CD14-positive monocyte (primary cell): ENCODE measurements around the gene MLLT1. TPM values are rescaled to one million over a fixed set of nuclear protein-coding genes. Genes with fewer than 3 reads are reported as not detected.

Experiments used
- DNase-seq, 3 donors: peaks; one replicate each; pipeline ENCODE4 v3.0.0-alpha.2; 2011 to 2022
- H2AFZ ChIP-seq: 2 replicates; pipeline ENCODE4 v1.6.0; 2012; ENCODE audit warnings: mild to moderate bottlenecking, low read depth, low read length, inconsistent platforms; ENCODE audit not compliant: insufficient read depth, poor library complexity, severe bottlenecking
- H3K27ac ChIP-seq, 2 donors: 1 replicate in 1 of 2; 2 replicates in 1 of 2; pipeline ENCODE4 v1.5.1; 2012 to 2013; ENCODE audit warnings: low read length in 2 of 2, control low read depth in 1 of 2, inconsistent platforms in 1 of 2, low read depth in 1 of 2, mild to moderate bottlenecking in 1 of 2
- H3K27me3 ChIP-seq, 2 donors: one replicate each; pipeline versions ENCODE4 v1.6.0 to v1.6.1; 2011 to 2013; ENCODE audit warnings: low read length in 2 of 2; ENCODE audit not compliant: control insufficient read depth in 2 of 2, insufficient read depth in 2 of 2
- H3K36me3 ChIP-seq, 2 donors: replicated peaks in 1 of 2; 1 replicate in 1 of 2; 2 replicates in 1 of 2; pipeline versions ENCODE4 v1.5.1 to v1.6.1; 2012 to 2013; ENCODE audit warnings: low read length in 2 of 2, control low read depth in 1 of 2, inconsistent platforms in 1 of 2, mild to moderate bottlenecking in 1 of 2; ENCODE audit not compliant: insufficient read depth in 2 of 2, control insufficient read depth in 1 of 2
- H3K4me1 ChIP-seq, 2 donors: 1 replicate in 1 of 2; 2 replicates in 1 of 2; pipeline versions ENCODE4 v1.5.1 to v1.6.1; 2012 to 2013; ENCODE audit warnings: low read length in 2 of 2, control low read depth in 1 of 2, inconsistent platforms in 1 of 2, mild to moderate bottlenecking in 1 of 2, moderate library complexity in 1 of 2; ENCODE audit not compliant: insufficient read depth in 2 of 2, control insufficient read depth in 1 of 2
- H3K4me2 ChIP-seq: replicated peaks from 2 replicates; pipeline ENCODE3; 2012; ENCODE audit warnings: low read length, moderate library complexity, mild to moderate bottlenecking; ENCODE audit not compliant: poor library complexity, severe bottlenecking; ENCODE audit errors: extremely low read depth
- H3K4me3 ChIP-seq, 3 experiments: fragments of 200-600 bp in 1 of 3; sonication (generic) in 1 of 3; replicated peaks in 1 of 3; 1 replicate in 2 of 3; 2 replicates in 1 of 3; pipeline ENCODE4 v1.5.1; 2011 to 2013; ENCODE audit warnings: low read length in 3 of 3, mild to moderate bottlenecking in 3 of 3, control low read depth in 2 of 3, low read depth in 2 of 3, inconsistent platforms in 1 of 3, moderate library complexity in 1 of 3
- H3K79me2 ChIP-seq: 2 replicates; pipeline ENCODE4 v1.6.0; 2012; ENCODE audit warnings: mild to moderate bottlenecking, control low read depth, inconsistent platforms, low read length, moderate library complexity; ENCODE audit not compliant: insufficient read depth
- H3K9ac ChIP-seq: 2 replicates; pipeline ENCODE4 v1.6.0; 2017; ENCODE audit warnings: low read length, mild to moderate bottlenecking; ENCODE audit not compliant: insufficient read depth, poor library complexity, severe bottlenecking
- H3K9me3 ChIP-seq, 2 donors: replicated peaks in 1 of 2; 1 replicate in 1 of 2; 2 replicates in 1 of 2; pipeline versions ENCODE4 v1.5.1 to v1.6.1; 2012 to 2013; ENCODE audit warnings: low read length in 2 of 2, control low read depth in 1 of 2; ENCODE audit not compliant: control insufficient read depth in 1 of 2, insufficient read depth in 1 of 2
- H4K20me1 ChIP-seq: 2 replicates; pipeline ENCODE4 v1.6.0; 2012; ENCODE audit warnings: mild to moderate bottlenecking, low read length, control low read depth, moderate library complexity; ENCODE audit not compliant: insufficient read depth
- H3K27ac Mint-ChIP-seq, 7 donors: one replicate each; pipeline ENCODE4 v1.8.0; 2020; ENCODE audit warnings: mild to moderate bottlenecking in 7 of 7, mixed read lengths in 7 of 7, moderate library complexity in 6 of 7, inconsistent platforms in 2 of 7
- H3K27me3 Mint-ChIP-seq, 3 donors: one replicate each; pipeline ENCODE4 v1.8.0; 2021 to 2022; ENCODE audit warnings: low read depth in 3 of 3, mild to moderate bottlenecking in 3 of 3, mixed read lengths in 3 of 3, moderate library complexity in 3 of 3, inconsistent platforms in 1 of 3
- H3K36me3 Mint-ChIP-seq, 2 donors: one replicate each; pipeline ENCODE4 v1.8.0; 2020; ENCODE audit warnings: mixed read lengths in 2 of 2, inconsistent platforms in 1 of 2, mild to moderate bottlenecking in 1 of 2
- H3K4me1 Mint-ChIP-seq: one replicate; pipeline ENCODE4 v1.8.0; 2020; ENCODE audit warnings: mild to moderate bottlenecking, mixed read lengths
- H3K4me3 Mint-ChIP-seq, 2 donors: one replicate each; pipeline ENCODE4 v1.8.0; 2020; ENCODE audit warnings: mild to moderate bottlenecking in 2 of 2, mixed read lengths in 2 of 2, moderate library complexity in 1 of 2
- H3K9me3 Mint-ChIP-seq, 7 donors: one replicate each; pipeline ENCODE4 v1.8.0; 2020 to 2022; ENCODE audit warnings: mixed read lengths in 7 of 7, mild to moderate bottlenecking in 6 of 7, moderate library complexity in 6 of 7, inconsistent platforms in 2 of 7
- WGBS: methylation state at CpG from one replicate; pipeline ENCODE4 v1.1.5; 2013; ENCODE audit warnings: missing lambda C conversion rate; ENCODE audit not compliant: insufficient coverage; 5-methylcytosine and 5-hydroxymethylcytosine counted together
- intact Hi-C, 2 donors: fragments of 100-400 bp; cut with micrococcal nuclease; formaldehyde crosslinking; loops; one replicate each; pipeline versions ENCODE4 v1.15.0 to v1.15.1; 2023
- polyA plus RNA-seq, 3 donors: library from polyadenylated mRNA; depleted of rRNA in 1 of 3; unstranded in 2 of 3; stranded (reverse) in 1 of 3; fragments of 300-500 nt in 2 of 3; fragments of >200 nt in 1 of 3; fragmentation: Illumina TruSeq in 2 of 3; gene quantifications; 1 replicate in 2 of 3; 2 replicates in 1 of 3; pipeline ENCODE4 v1.2.3, GENCODE V29; 2012 to 2021
- TF ChIP-seq, protein P1 (sequence below): fragments of 200-600 bp; IDR thresholded peaks from one replicate; pipeline ENCODE4 v1.8.0; 2022; ENCODE audit warnings: antibody characterized with exemption, mild to moderate bottlenecking

MLLT1 gene
- polyA plus RNA-seq, 3 donors, result 0.65 to 17.3 (median 0.99) TPM

DNA sequence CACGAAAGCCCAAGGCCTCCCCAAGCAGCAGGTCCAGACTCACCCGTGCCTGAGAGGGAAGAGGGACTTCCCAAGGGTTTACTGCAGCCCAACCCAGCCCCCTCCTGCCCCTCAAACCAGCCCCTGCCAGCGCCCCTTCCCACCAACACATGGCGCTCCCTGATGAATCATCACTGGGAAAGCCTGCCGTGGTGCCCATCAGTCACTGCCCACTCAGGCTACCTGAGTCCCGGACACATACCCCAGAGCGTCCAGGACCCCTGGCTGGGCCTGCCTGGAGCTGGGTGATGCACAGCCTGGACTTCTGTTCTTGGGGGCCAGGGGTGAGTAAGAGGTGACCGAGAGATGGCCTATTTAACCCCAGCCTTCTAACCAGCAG lies 60.6 kb downstream of the MLLT1 start:
- Mint-ChIP-seq H3K27ac (peak overlapping the region in 2 of 7 donors; percentile 13 to 50), H3K4me3 (no peak overlapping the region), H3K9me3 (no peaks in the 10 kb centered on the region), H3K36me3 (peaks cover 20 to 62% of the 10 kb centered on the region in 2 donors), H3K27me3 (peaks cover 0 to 1% (median 0%) of the 10 kb centered on the region in 3 donors), H3K4me1 (peaks cover 4% of the 10 kb centered on the region)
- no peaks in the 10 kb centered on the region for H3K27me3 ChIP-seq
- no peak overlapping the region for H3K9ac ChIP-seq
- no peaks in the 10 kb centered on the region for H3K4me1 ChIP-seq
- intact Hi-C loops, result loop anchor here in 1 of 2 donors (2.0 kb wide), 1 partner anchor 80 kb away; no protein-coding TSS in a partner anchor
- no peaks in the 10 kb centered on the region for H3K9me3 ChIP-seq
- H3K4me2 ChIP-seq, result no peak overlapping the region
- H4K20me1 ChIP-seq, result peaks cover 27% of the 10 kb centered on the region
- 71% methylated on average over 6 of the region's 8 CpGs for WGBS
- TF ChIP-seq, protein P1, sequence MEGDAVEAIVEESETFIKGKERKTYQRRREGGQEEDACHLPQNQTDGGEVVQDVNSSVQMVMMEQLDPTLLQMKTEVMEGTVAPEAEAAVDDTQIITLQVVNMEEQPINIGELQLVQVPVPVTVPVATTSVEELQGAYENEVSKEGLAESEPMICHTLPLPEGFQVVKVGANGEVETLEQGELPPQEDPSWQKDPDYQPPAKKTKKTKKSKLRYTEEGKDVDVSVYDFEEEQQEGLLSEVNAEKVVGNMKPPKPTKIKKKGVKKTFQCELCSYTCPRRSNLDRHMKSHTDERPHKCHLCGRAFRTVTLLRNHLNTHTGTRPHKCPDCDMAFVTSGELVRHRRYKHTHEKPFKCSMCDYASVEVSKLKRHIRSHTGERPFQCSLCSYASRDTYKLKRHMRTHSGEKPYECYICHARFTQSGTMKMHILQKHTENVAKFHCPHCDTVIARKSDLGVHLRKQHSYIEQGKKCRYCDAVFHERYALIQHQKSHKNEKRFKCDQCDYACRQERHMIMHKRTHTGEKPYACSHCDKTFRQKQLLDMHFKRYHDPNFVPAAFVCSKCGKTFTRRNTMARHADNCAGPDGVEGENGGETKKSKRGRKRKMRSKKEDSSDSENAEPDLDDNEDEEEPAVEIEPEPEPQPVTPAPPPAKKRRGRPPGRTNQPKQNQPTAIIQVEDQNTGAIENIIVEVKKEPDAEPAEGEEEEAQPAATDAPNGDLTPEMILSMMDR, result no peak
- no peak overlapping the region for H2AFZ ChIP-seq
- no peak for DNase-seq
- H3K79me2 ChIP-seq, result no peaks in the 10 kb centered on the region
- peaks cover 55 to 71% of the 10 kb centered on the region in 2 donors for H3K36me3 ChIP-seq
- H3K4me3 ChIP-seq, result no peak overlapping the region
- no peak overlapping the region for H3K27ac ChIP-seq

DNA sequence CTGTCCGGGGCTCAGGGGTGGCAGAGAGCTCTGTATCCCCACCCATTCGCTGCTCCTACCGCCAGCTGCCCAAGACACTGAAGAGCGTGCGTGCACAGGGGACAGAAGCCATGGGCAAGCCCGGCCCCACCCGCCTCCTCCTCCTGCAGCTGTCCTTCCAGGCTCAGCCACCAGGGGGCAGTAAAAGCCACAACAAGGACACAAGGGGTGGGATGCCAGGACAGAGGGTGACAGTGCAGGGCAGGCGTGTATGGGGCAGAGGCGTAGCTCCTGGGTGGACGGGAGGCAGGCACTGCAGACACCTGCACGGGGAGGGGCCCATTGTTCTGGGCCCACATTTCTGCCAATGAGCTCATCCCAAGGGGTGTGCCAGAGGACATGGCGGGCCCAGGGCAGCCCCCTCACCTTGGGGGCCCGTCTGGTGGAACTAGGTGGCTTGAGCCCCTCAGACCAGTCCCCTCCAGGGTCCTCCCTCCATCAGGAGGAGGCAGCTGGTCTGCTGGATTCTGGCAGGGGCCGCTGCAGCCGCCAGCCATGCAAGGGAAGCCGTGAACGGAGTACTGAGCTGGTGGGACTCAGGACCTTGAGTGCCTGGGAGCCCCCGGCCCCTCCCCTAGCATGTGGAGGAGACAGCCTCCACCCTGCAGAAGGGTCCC lies 61.2 kb downstream of the MLLT1 start:
- H3K4me3 ChIP-seq, result no peak overlapping the region
- H3K9me3 ChIP-seq, result no peaks in the 10 kb centered on the region
- DNase-seq, result peak; percentile 59 to 77 (median 74)
- peaks cover 0 to 3% (median 0%) of the 10 kb centered on the region in 3 donors for H3K27me3 Mint-ChIP-seq
- H3K9ac ChIP-seq, result no peak overlapping the region
- no peak overlapping the region for H3K4me3 Mint-ChIP-seq
- WGBS, result 35% methylated on average over 11 of the region's 18 CpGs
- H3K27ac Mint-ChIP-seq, result peak overlapping the region in 3 of 7 donors; percentile 1 to 69 (median 32)
- TF ChIP-seq, protein P1, result peak; percentile 98
- peaks cover 51 to 69% of the 10 kb centered on the region in 2 donors for H3K36me3 ChIP-seq
- intact Hi-C loops, result loop anchor here (1.0 to 2.0 kb wide), 2 partner anchors 80 to 81 kb away; no protein-coding TSS in a partner anchor
- no peaks in the 10 kb centered on the region for H3K79me2 ChIP-seq
- H3K4me2 ChIP-seq, result no peak overlapping the region
- peaks cover 4% of the 10 kb centered on the region for H3K4me1 Mint-ChIP-seq
- H3K27ac ChIP-seq, result no peak overlapping the region
- H3K4me1 ChIP-seq, result no peaks in the 10 kb centered on the region
- peaks cover 24% of the 10 kb centered on the region for H4K20me1 ChIP-seq
- no peaks in the 10 kb centered on the region for H3K9me3 Mint-ChIP-seq
- peaks cover 19 to 59% of the 10 kb centered on the region in 2 donors for H3K36me3 Mint-ChIP-seq
- H3K27me3 ChIP-seq, result no peaks in the 10 kb centered on the region
- H2AFZ ChIP-seq, result no peak overlapping the region
